GM12878 (cell line): Measurements from ENCODE around the gene ZSCAN32. TPM values are rescaled to one million over a fixed set of nuclear protein-coding genes. Genes with fewer than 3 reads are reported as not detected.

Source experiments
- ASH2L ChIP-seq: fragments of 300-600, 200-600 bp; sonication (generic); IDR thresholded peaks from 2 replicates; pipeline ENCODE4 v1.6.1; 2017; ENCODE audit warnings: low read depth, mild to moderate bottlenecking, borderline replicate concordance
- ATF2 ChIP-seq: IDR thresholded peaks from 2 replicates; pipeline ENCODE4 v1.6.1; 2012; ENCODE audit warnings: low read length, inconsistent platforms
- EED ChIP-seq: sonication (generic); IDR thresholded peaks from 2 replicates; pipeline ENCODE4 v1.6.1; 2016; ENCODE audit warnings: antibody characterized with exemption, low read depth
- EGR1 ChIP-seq, 2 experiments: IDR thresholded peaks; 1 replicate in 1 of 2; 2 replicates in 1 of 2; pipeline ENCODE4 v1.6.1; 2011 to 2012; ENCODE audit warnings: low read depth in 2 of 2, low read length in 2 of 2, borderline replicate concordance in 1 of 2, mild to moderate bottlenecking in 1 of 2, moderate library complexity in 1 of 2
- ESRRA ChIP-seq: IDR thresholded peaks from 2 replicates; pipeline ENCODE4 v1.6.1; 2012; ENCODE audit warnings: mild to moderate bottlenecking, low read length, improper control_type of control experiment
- EZH2 ChIP-seq: IDR thresholded peaks from 2 replicates; pipeline ENCODE4 v1.6.1; 2012; ENCODE audit warnings: low read depth, mild to moderate bottlenecking, control low read depth, inconsistent platforms, low read length, borderline replicate concordance; ENCODE audit not compliant: control insufficient read depth
- FOXM1 ChIP-seq: IDR thresholded peaks from 2 replicates; pipeline ENCODE4 v1.6.1; 2012; ENCODE audit warnings: low read depth, mild to moderate bottlenecking, inconsistent platforms, low read length, moderate library complexity
- GABPA ChIP-seq: IDR thresholded peaks from 2 replicates; pipeline ENCODE4 v1.6.1; 2014; ENCODE audit warnings: antibody characterized with exemption, low read depth, mild to moderate bottlenecking, inconsistent platforms
- LARP7 ChIP-seq: fragments of 450-650 bp; IDR thresholded peaks from 2 replicates; pipeline ENCODE4 v1.6.1; 2017; ENCODE audit warnings: mild to moderate bottlenecking
- MTA2 ChIP-seq: fragments of 450-650 bp; IDR thresholded peaks from 2 replicates; pipeline ENCODE4 v1.6.1; 2016; ENCODE audit warnings: low read depth, mild to moderate bottlenecking, moderate library complexity
- MXI1 ChIP-seq: fragments of 150-350 bp; IDR thresholded peaks from 2 replicates; pipeline ENCODE4 v1.6.1; 2011; ENCODE audit warnings: low read depth, mild to moderate bottlenecking, inconsistent platforms, low read length, improper control_type of control experiment
- NFYB ChIP-seq: IDR thresholded peaks from 2 replicates; pipeline ENCODE4 v1.6.1; 2011; ENCODE audit warnings: low read depth, mild to moderate bottlenecking, low read length, improper control_type of control experiment, moderate library complexity; ENCODE audit not compliant: insufficient read depth
- NR2C1 ChIP-seq: fragments of 450-650 bp; IDR thresholded peaks from 2 replicates; pipeline ENCODE4 v1.6.1; 2017; ENCODE audit warnings: antibody characterized with exemption, mild to moderate bottlenecking, moderate library complexity
- PAX8 ChIP-seq: fragments of 450-650 bp; IDR thresholded peaks from 2 replicates; pipeline ENCODE4 v1.6.1; 2017; ENCODE audit warnings: mild to moderate bottlenecking, moderate library complexity
- POLR2AphosphoS5 ChIP-seq: IDR thresholded peaks from 2 replicates; pipeline ENCODE4 v1.6.1; 2011; ENCODE audit warnings: mild to moderate bottlenecking, low read length, inconsistent platforms
- PRDM15 ChIP-seq: fragments of 450-650 bp; formaldehyde crosslinking; IDR thresholded peaks from 2 replicates; pipeline ENCODE4 v1.4.0; 2020; ENCODE audit warnings: mild to moderate bottlenecking, moderate library complexity
- RBBP5 ChIP-seq: fragments of 200-600 bp; sonication (generic); conservative IDR thresholded peaks from 2 replicates; pipeline ENCODE4 v1.6.1; 2016
- REST ChIP-seq: IDR thresholded peaks from 2 replicates; pipeline ENCODE4 v1.6.1; 2012; ENCODE audit warnings: mild to moderate bottlenecking, low read depth, low read length
- RFX5 ChIP-seq: IDR thresholded peaks from 2 replicates; pipeline ENCODE4 v1.6.1; 2011; ENCODE audit warnings: low read depth, low read length, improper control_type of control experiment
- SP1 ChIP-seq: IDR thresholded peaks from one replicate; pipeline ENCODE4 v1.6.1; 2011; ENCODE audit warnings: low read depth, low read length
- SUZ12 ChIP-seq: fragments of 200-600 bp; sonication (generic); IDR thresholded peaks from one replicate; pipeline ENCODE4 v1.6.1; 2018; ENCODE audit warnings: antibody characterized with exemption, mild to moderate bottlenecking; ENCODE audit not compliant: unreplicated experiment
- ZNF207 ChIP-seq: fragments of 450-650 bp; IDR thresholded peaks from 2 replicates; pipeline ENCODE4 v1.6.1; 2014; ENCODE audit warnings: antibody characterized with exemption, mild to moderate bottlenecking, borderline replicate concordance
- polyA plus RNA-seq, 11 experiments: library from polyadenylated mRNA; depleted of rRNA in 4 of 11; unstranded in 6 of 11; stranded (reverse) in 5 of 11; fragments of >200 nt; fragmentation: Nextera tagmentation in 4 of 11; fragmentation: Illumina TruSeq in 1 of 11; extraction: Ambion mirVana in 4 of 11; extraction: Trizol in 1 of 11; gene quantifications; 1 replicate in 1 of 11; 2 replicates in 10 of 11; pipeline versions ENCODE4 v1.2.1 to v1.2.3, GENCODE V29; 2011 to 2016; ENCODE audit warnings: inconsistent platforms in 2 of 11, missing spikeins in 2 of 11, low read depth in 1 of 11
- total RNA-seq, 4 experiments: library from RNA; depleted of rRNA in 3 of 4; stranded (reverse); fragments of >200 nt in 3 of 4; fragmentation: Illumina TruSeq in 1 of 4; extraction: Trizol in 1 of 4; gene quantifications; 2 replicates each; pipeline versions ENCODE4 v1.2.1 to v1.2.3, GENCODE V29; 2013 to 2021

ZSCAN32 gene
- total and polyA plus RNA-seq, 10 of the 15 experiments (the other 5 are each of a cell fraction or from before 2014, with no cell fraction given), result 9.6 to 23.8 (median 15.5) TPM

- TF ChIP-seq SP1, result peak; percentile 99
- TF ChIP-seq ATF2, result no peak
- TF ChIP-seq NR2C1, result peak; percentile 37; the same call in 1 of the 2 replicates
- TF ChIP-seq GABPA, result peak; percentile 79
- peak; percentile 96 for TF ChIP-seq LARP7
- peak; percentile 26; the same call in 1 of the 2 replicates for TF ChIP-seq MXI1
- TF ChIP-seq RBBP5, result no peak
- TF ChIP-seq ESRRA, result no peak
- peak; percentile 80; the same call in 1 of the 2 replicates for TF ChIP-seq ZNF207
- peak; percentile 89 for TF ChIP-seq NFYB
- TF ChIP-seq FOXM1, result no peak
- TF ChIP-seq PRDM15 (CRISPR knock-in tag), result no peak
- peak; percentile 89 for TF ChIP-seq POLR2AphosphoS5
- TF ChIP-seq PAX8, result no peak
- no peak for TF ChIP-seq SUZ12
- 0 out of 2 replicates have a peak, but pooled peaks have one; percentile 28 for TF ChIP-seq EED
- TF ChIP-seq REST, result no peak
- peak; percentile 93 for TF ChIP-seq ASH2L
- no peak for TF ChIP-seq EZH2
- TF ChIP-seq EGR1 (IDR thresholded peaks at IDR 0.05; ENCODE audit: borderline replicate concordance in 1 of 2, low read depth in 2 of 2, low read length in 2 of 2), result peak; percentile 76 to 79
- TF ChIP-seq MTA2, result no peak
- TF ChIP-seq RFX5, result peak; percentile 30; the same call in 1 of the 2 replicates
These were observed at the start of gene ZSCAN32, which contains the start of gene ZNF174 (continued) for GRCh38 chr16:3400779-3401688.
